IMR-90 (cell line): ENCODE data around the gene ASTN2. TPM values are rescaled to one million over a fixed set of nuclear protein-coding genes. Genes with fewer than 3 reads are reported as not detected.

Source experiments
- ATAC-seq: fragments of 200-7000 bp; cut with Tn5 transposase; 2 replicates; pipeline ENCODE4 v1.9.1; 2020; ENCODE audit warnings: low read depth, mild to moderate bottlenecking, moderate library complexity
- BruUV-seq: library from RNA; stranded (reverse); fragments of 400-500 nt; replicated peaks from 2 replicates; lab custom pipeline; 2021; lab: Mats Ljungman, UMichigan
- CTCF ChIA-PET: fragments of 300-600 bp; formaldehyde crosslinking; extraction: SDS; loops from one replicate; lab custom pipeline; 2021; ENCODE audit warnings: antibody characterized with exemption; lab: Yijun Ruan, JAX
- POLR2A ChIA-PET: fragments of 300-600 bp; sonication (Branson Sonifier 250); formaldehyde crosslinking; loops from one replicate; lab custom pipeline; 2022; ENCODE audit warnings: antibody characterized with exemption; ENCODE audit not compliant: unreplicated experiment; lab: Charles Lee
- DNase-seq: peaks from one replicate; pipeline ENCODE4 v3.0.0; 2013
- H2AFZ ChIP-seq: replicated peaks from 2 replicates; pipeline ENCODE3; 2013; ENCODE audit warnings: low read length, mild to moderate bottlenecking; ENCODE audit not compliant: poor library complexity
- H2AK5ac ChIP-seq: 2 replicates; pipeline ENCODE4 v1.6.1; 2013; ENCODE audit warnings: low read depth, low read length, inconsistent platforms
- H2AK9ac ChIP-seq: replicated peaks from 2 replicates; pipeline ENCODE3; 2013; ENCODE audit warnings: mild to moderate bottlenecking, low read depth, low read length, moderate library complexity; ENCODE audit not compliant: poor library complexity
- H2BK120ac ChIP-seq: 2 replicates; pipeline ENCODE4 v1.6.1; 2013; ENCODE audit warnings: low read depth, low read length, inconsistent platforms
- H2BK15ac ChIP-seq: 3 replicates; pipeline ENCODE4 v1.6.1; 2013; ENCODE audit warnings: low read depth, low read length, inconsistent platforms
- H2BK20ac ChIP-seq: 2 replicates; pipeline ENCODE4 v1.6.1; 2013; ENCODE audit warnings: low read depth, mild to moderate bottlenecking, inconsistent platforms, low read length, moderate library complexity
- H2BK5ac ChIP-seq: 2 replicates; pipeline ENCODE4 v1.6.1; 2013; ENCODE audit warnings: mild to moderate bottlenecking, low read depth, low read length, inconsistent platforms; ENCODE audit not compliant: poor library complexity, severe bottlenecking
- H3K14ac ChIP-seq: replicated peaks from 2 replicates; pipeline ENCODE4 v1.6.1; 2013; ENCODE audit warnings: low read depth, low read length, inconsistent platforms
- H3K18ac ChIP-seq: 2 replicates; pipeline ENCODE4 v1.6.1; 2013; ENCODE audit warnings: low read depth, low read length, control low read depth
- H3K23ac ChIP-seq: 2 replicates; pipeline ENCODE4 v1.6.1; 2013; ENCODE audit warnings: low read depth, low read length, inconsistent platforms
- H3K27ac ChIP-seq: 2 replicates; pipeline ENCODE4 v1.5.1; 2013; ENCODE audit warnings: mild to moderate bottlenecking, control low read depth, low read length; ENCODE audit not compliant: insufficient read depth
- H3K27me3 ChIP-seq: 2 replicates; pipeline ENCODE4 v1.6.1; 2013; ENCODE audit warnings: low read length; ENCODE audit not compliant: control insufficient read depth, insufficient read depth
- H3K36me3 ChIP-seq: 2 replicates; pipeline ENCODE4 v1.6.1; 2013; ENCODE audit warnings: low read length, mixed read lengths; ENCODE audit not compliant: control insufficient read depth, insufficient read depth
- H3K4ac ChIP-seq: 2 replicates; pipeline ENCODE4 v1.6.1; 2013; ENCODE audit warnings: low read depth, low read length, inconsistent platforms
- H3K4me1 ChIP-seq: 2 replicates; pipeline ENCODE4 v1.6.1; 2013; ENCODE audit warnings: low read length, mixed read lengths; ENCODE audit not compliant: control insufficient read depth, insufficient read depth
- H3K4me2 ChIP-seq: 2 replicates; pipeline ENCODE4 v1.6.1; 2013; ENCODE audit warnings: low read depth, mild to moderate bottlenecking, control low read depth, low read length, moderate library complexity
- H3K4me3 ChIP-seq: 2 replicates; pipeline ENCODE4 v1.5.1; 2013; ENCODE audit warnings: low read depth, mild to moderate bottlenecking, control low read depth, low read length, moderate library complexity; ENCODE audit not compliant: insufficient read depth
- H3K56ac ChIP-seq: 2 replicates; pipeline ENCODE4 v1.6.1; 2013; ENCODE audit warnings: low read length, inconsistent platforms; ENCODE audit not compliant: insufficient read depth; ENCODE audit errors: extremely low read depth
- H3K79me1 ChIP-seq, 2 experiments: 2 replicates each; pipeline ENCODE4 v1.6.1; 2013; ENCODE audit warnings: low read length in 2 of 2, inconsistent platforms in 1 of 2, low read depth in 1 of 2
- H3K9ac ChIP-seq: 2 replicates; pipeline ENCODE4 v1.6.1; 2013; ENCODE audit warnings: low read depth, low read length, control low read depth
- H3K9me1 ChIP-seq: 2 replicates; pipeline ENCODE4 v1.6.1; 2013; ENCODE audit warnings: low read length, inconsistent platforms; ENCODE audit not compliant: insufficient read depth
- H3K9me3 ChIP-seq: 2 replicates; pipeline ENCODE4 v1.6.1; 2013; ENCODE audit warnings: low read length; ENCODE audit not compliant: control insufficient read depth, insufficient read depth
- H4K20me1 ChIP-seq: 2 replicates; pipeline ENCODE4 v1.6.1; 2013; ENCODE audit warnings: low read length, inconsistent platforms; ENCODE audit not compliant: insufficient read depth
- H4K5ac ChIP-seq: 2 replicates; pipeline ENCODE4 v1.6.1; 2013; ENCODE audit warnings: mild to moderate bottlenecking, low read depth, low read length, control low read depth
- H4K8ac ChIP-seq, 2 experiments: 2 replicates each; pipeline ENCODE4 v1.6.1; 2013; ENCODE audit warnings: low read depth in 2 of 2, low read length in 2 of 2, control low read depth in 1 of 2, inconsistent platforms in 1 of 2
- H4K91ac ChIP-seq: 2 replicates; pipeline ENCODE4 v1.6.1; 2013; ENCODE audit warnings: low read depth, low read length, inconsistent platforms; ENCODE audit not compliant: insufficient read depth
- CTCF ChIP-seq: conservative IDR thresholded peaks from 2 replicates; pipeline ENCODE4 v1.5.1; 2012; ENCODE audit warnings: mild to moderate bottlenecking, low read depth, low read length, improper control_type of control experiment
- MAFK ChIP-seq: IDR thresholded peaks from 2 replicates; pipeline ENCODE4 v1.6.1; 2012; ENCODE audit warnings: low read depth, low read length, improper control_type of control experiment
- WGBS, 2 experiments: methylation state at CpG; one replicate each; pipeline versions ENCODE4 v1.1.5 to v1.1.7; 2013; ENCODE audit warnings: missing lambda C conversion rate in 2 of 2; ENCODE audit not compliant: insufficient read length in 1 of 2; ENCODE audit errors: extremely low coverage in 2 of 2; 5-methylcytosine and 5-hydroxymethylcytosine counted together
- dilution Hi-C: fragments of 300-500 bp; cut with HindIII; formaldehyde crosslinking; loops from one replicate; pipeline ENCODE4 v1.14.3; 2018; ENCODE audit warnings: low sequenced_read_pairs; ENCODE audit not compliant: unreplicated experiment
- in situ Hi-C: fragments of 300-500 bp; cut with MboI; formaldehyde crosslinking; loops from 3 replicates; pipeline ENCODE4 v1.14.3; 2019; ENCODE audit warnings: low sequenced_read_pairs, inconsistent platforms, mixed read lengths
- intact Hi-C: fragments of 100-400 bp; cut with micrococcal nuclease; formaldehyde crosslinking; loops from 2 replicates; pipeline ENCODE4 v1.10.0; 2022
- polyA plus RNA-seq, 3 experiments: library from polyadenylated mRNA; depleted of rRNA; stranded (reverse); fragments of >200 nt; gene quantifications; 2 replicates each; pipeline ENCODE4 v1.2.3, GENCODE V29; 2012; ENCODE audit warnings: low replicate concordance in 1 of 3
- total RNA-seq: library from RNA; depleted of rRNA; stranded (reverse); fragments of >200 nt; gene quantifications from 2 replicates; pipeline ENCODE4 v1.2.3, GENCODE V29; 2012

Gene ASTN2
- total and polyA plus RNA-seq, 2 of the 4 experiments (the other 2 are of a cell fraction), result 3.8 to 6.8 TPM

GRCh38 chr9:117453737-117454136, 38.9 kb upstream of the ASTN2 start:
- H2BK15ac ChIP-seq, result no peak overlapping the region
- ChIA-PET POLR2A (no interaction called here), CTCF (no interaction called here)
- H2AK5ac ChIP-seq, result no peak overlapping the region
- H3K4ac ChIP-seq, result no peak overlapping the region
- no peak overlapping the region for H2AFZ ChIP-seq
- no peaks in the 10 kb centered on the region for H3K36me3 ChIP-seq
- no peak overlapping the region for H3K4me3 ChIP-seq
- H2BK120ac ChIP-seq, result no peak overlapping the region
- 0 out of 2 replicates have a peak, but pooled peaks cover 2% of the 10 kb centered on the region for H3K9me3 ChIP-seq
- no peak overlapping the region for H2BK5ac ChIP-seq
- in situ Hi-C loops, result no loop called here
- no peak overlapping the region for H3K27ac ChIP-seq
- H4K5ac ChIP-seq, result no peak overlapping the region
- no peak overlapping the region for H3K4me2 ChIP-seq
- no peak overlapping the region for H3K18ac ChIP-seq
- H3K4me1 ChIP-seq, result no peaks in the 10 kb centered on the region
- dilution Hi-C loops, result no loop called here
- no peaks in the 10 kb centered on the region for H4K20me1 ChIP-seq
- ATAC-seq (no peak), DNase-seq (no peak)
- TF ChIP-seq CTCF, result no peak
- no peak for TF ChIP-seq MAFK
- no peak overlapping the region for H3K23ac ChIP-seq
- H4K91ac ChIP-seq, result no peak overlapping the region
- H3K14ac ChIP-seq, result no peak overlapping the region
- intact Hi-C loops, result no loop called here
- no peaks in the 10 kb centered on the region for H3K27me3 ChIP-seq
- H2AK9ac ChIP-seq, result no peak overlapping the region
- no peak overlapping the region for H4K8ac ChIP-seq
- BruUV-seq, result no TSS peak
- no peaks in the 10 kb centered on the region for H3K79me1 ChIP-seq
- no peak overlapping the region for H3K56ac ChIP-seq
- no CpG with 5 or more reads among the region's 1 CpG for WGBS, 2 experiments
- H3K9ac ChIP-seq, result no peak overlapping the region
- H2BK20ac ChIP-seq, result no peak overlapping the region
- H3K9me1 ChIP-seq, result no peaks in the 10 kb centered on the region
